ENCODE results near the gene ARHGAP40.

ARHGAP40 gene

DNA sequence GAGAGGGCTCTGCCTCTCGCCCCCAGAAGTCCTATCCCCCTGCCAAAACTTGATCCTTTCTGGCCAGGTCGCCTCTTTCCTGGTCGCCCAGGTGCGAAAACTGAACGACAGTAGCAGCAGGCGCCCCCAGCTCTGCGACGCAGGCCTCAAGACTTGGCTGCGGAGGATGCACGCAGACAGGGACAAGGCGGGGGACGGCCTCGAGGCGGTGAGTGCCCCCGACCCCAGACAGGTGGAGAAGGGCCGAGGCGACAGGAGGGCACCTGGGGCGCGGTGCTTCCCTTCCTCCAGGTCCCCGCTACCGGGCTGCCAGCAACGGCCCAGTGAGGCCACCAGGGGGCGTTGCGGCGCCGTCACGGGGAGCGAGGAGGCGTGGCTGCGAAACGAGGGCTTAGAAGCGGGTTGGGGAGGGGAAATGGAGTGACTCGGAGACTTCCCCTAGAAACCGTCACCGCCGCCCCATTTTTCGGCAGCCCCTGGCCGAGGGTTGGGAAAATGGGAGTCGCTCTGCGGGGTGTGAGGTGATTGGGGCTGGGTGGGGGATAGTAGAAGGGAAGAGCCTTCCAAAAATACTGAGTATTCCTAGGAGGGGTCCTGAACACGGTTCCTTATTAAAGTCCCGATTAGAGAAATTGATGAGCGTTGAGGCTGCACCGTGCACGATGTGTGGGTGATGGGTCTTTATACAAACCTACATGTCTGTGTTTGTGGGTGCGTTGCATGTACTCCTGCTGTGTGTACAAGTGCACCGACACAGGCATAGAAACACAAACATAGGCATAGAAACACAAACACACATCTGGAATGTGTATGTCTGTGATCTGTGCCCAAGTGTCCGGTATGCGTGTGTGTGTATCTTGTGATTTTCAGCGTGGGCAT is 44.6 kb downstream of the ARHGAP40 start:
- DNase-seq (peak; percentile 89), ATAC-seq (ENCODE audit: insufficient read depth, low read depth) (peak; percentile 96)
- Histone ChIP-seq H2AFZ (ENCODE audit: low read depth, low read length) (peak overlapping the region; percentile 72), H3K9ac (ENCODE audit: low read depth, low read length) (peak overlapping the region; percentile 38; the same call in 1 of the 2 replicates), H3K79me2 (ENCODE audit: insufficient read depth, low read length) (no peaks in the 10 kb centered on the region), H3K27me3 (ENCODE audit: insufficient read depth, low read length, poor library complexity) (peaks cover 28% of the 10 kb centered on the region), H4K20me1 (ENCODE audit: insufficient read depth, low read length) (no peaks in the 10 kb centered on the region), H3K9me3 (ENCODE audit: insufficient read depth, low read length, severe bottlenecking) (no peaks in the 10 kb centered on the region), H3K36me3 (ENCODE audit: insufficient read depth, low read length) (no peaks in the 10 kb centered on the region), H3K27ac (ENCODE audit: low read length) (no peak overlapping the region; the same call in 1 of the 2 replicates), H3K4me3 (ENCODE audit: low read depth in 1 of 2, low read length in 2 of 2) (peak overlapping the region in 1 of 2 experiments; percentile 50; a peak in 3 of 4 replicates), H3K4me2 (ENCODE audit: insufficient read depth, low read length) (peak overlapping the region; percentile 68), H3K4me1 (ENCODE audit: insufficient read depth, low read length) (peaks cover 10% of the 10 kb centered on the region)
- no peak for TF ChIP-seq EZH2 (IDR thresholded peaks at IDR 0.05; ENCODE audit: borderline replicate concordance, low read depth, low read length, severe bottlenecking)
- TF ChIP-seq, protein P1, sequence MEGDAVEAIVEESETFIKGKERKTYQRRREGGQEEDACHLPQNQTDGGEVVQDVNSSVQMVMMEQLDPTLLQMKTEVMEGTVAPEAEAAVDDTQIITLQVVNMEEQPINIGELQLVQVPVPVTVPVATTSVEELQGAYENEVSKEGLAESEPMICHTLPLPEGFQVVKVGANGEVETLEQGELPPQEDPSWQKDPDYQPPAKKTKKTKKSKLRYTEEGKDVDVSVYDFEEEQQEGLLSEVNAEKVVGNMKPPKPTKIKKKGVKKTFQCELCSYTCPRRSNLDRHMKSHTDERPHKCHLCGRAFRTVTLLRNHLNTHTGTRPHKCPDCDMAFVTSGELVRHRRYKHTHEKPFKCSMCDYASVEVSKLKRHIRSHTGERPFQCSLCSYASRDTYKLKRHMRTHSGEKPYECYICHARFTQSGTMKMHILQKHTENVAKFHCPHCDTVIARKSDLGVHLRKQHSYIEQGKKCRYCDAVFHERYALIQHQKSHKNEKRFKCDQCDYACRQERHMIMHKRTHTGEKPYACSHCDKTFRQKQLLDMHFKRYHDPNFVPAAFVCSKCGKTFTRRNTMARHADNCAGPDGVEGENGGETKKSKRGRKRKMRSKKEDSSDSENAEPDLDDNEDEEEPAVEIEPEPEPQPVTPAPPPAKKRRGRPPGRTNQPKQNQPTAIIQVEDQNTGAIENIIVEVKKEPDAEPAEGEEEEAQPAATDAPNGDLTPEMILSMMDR (IDR thresholded peaks at IDR 0.05; ENCODE audit: borderline replicate concordance, extremely low read depth, low read length, poor library complexity, severe bottlenecking) = peak; percentile 99

DNA sequence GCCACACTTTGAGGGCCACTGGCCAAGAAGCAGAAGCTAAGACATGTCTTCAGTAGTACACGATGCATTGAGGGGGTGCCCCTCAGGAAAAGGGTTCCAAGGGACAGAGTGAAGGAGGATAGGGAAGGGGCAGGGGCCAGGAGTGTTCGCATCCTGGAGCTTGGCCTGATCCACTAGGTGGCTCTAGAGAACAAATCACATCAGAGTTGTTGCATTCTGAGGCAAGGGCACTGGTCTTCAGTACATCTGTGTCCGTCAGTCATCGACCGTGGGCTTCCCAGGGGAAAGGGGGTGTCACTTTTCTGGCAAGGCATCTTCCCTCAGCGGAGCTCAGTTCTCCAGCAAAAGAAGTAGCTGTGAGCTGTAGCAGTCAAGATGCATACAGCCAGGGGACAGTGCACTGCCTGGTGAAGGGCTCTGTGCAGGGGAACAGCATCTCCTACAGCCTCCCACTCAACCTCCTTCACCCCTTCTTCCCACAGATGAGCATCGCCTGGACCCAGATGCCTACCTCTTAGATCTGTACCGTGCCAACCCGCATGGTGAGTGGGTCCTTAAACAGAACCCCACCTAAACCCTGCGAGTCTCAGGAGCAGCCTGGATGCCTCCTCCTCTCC is 47.8 kb downstream of the ARHGAP40 start:
- H3K4me3 ChIP-seq (ENCODE audit: low read depth in 1 of 2, low read length in 2 of 2) = no peak overlapping the region
- H3K9ac ChIP-seq (ENCODE audit: low read depth, low read length) = no peak overlapping the region
- H3K9me3 ChIP-seq (ENCODE audit: insufficient read depth, low read length, severe bottlenecking) = no peaks in the 10 kb centered on the region
- ATAC-seq (ENCODE audit: insufficient read depth, low read depth) (peak; percentile 51; the same call in 1 of the 3 replicates), DNase-seq (peak; percentile 26)
- no peaks in the 10 kb centered on the region for H3K79me2 ChIP-seq (ENCODE audit: insufficient read depth, low read length)
- no peaks in the 10 kb centered on the region for H4K20me1 ChIP-seq (ENCODE audit: insufficient read depth, low read length)
- H3K4me2 ChIP-seq (ENCODE audit: insufficient read depth, low read length) = no peak overlapping the region
- H3K36me3 ChIP-seq (ENCODE audit: insufficient read depth, low read length) = no peaks in the 10 kb centered on the region
- H3K4me1 ChIP-seq (ENCODE audit: insufficient read depth, low read length) = peaks cover 10% of the 10 kb centered on the region
- H2AFZ ChIP-seq (ENCODE audit: low read depth, low read length) = no peak overlapping the region
- no peak overlapping the region for H3K27ac ChIP-seq (ENCODE audit: low read length)
- no peak for TF ChIP-seq EZH2 (IDR thresholded peaks at IDR 0.05; ENCODE audit: borderline replicate concordance, low read depth, low read length, severe bottlenecking)
- TF ChIP-seq, protein P1 (IDR thresholded peaks at IDR 0.05; ENCODE audit: borderline replicate concordance, extremely low read depth, low read length, poor library complexity, severe bottlenecking) = peak; percentile 76
- H3K27me3 ChIP-seq (ENCODE audit: insufficient read depth, low read length, poor library complexity) = peaks cover 23% of the 10 kb centered on the region

DNA sequence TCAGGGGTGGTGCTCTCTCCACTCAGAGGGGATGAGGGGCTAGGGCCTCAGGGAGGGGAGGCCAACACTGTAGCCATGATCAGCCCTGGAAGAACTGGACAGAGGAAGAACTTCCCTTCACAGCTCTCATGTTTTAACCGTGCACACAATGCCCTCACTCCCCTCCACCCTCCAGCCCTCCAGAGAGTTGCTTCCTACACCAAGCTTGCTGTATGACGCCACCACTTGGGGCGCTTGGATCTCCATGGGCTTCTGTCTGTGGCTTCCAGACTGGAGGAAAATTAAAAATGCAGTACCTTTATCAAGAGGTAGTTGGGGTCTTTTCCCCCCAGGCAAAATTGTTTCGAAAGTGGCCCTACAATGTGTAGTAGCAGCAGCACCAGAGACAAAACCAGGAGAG is 48.4 kb downstream of the ARHGAP40 start:
- DNase-seq (no peak), ATAC-seq (ENCODE audit: insufficient read depth, low read depth) (no peak)
- H3K9ac ChIP-seq (ENCODE audit: low read depth, low read length) = no peak overlapping the region
- H2AFZ ChIP-seq (ENCODE audit: low read depth, low read length) = no peak overlapping the region
- H3K4me2 ChIP-seq (ENCODE audit: insufficient read depth, low read length) = no peak overlapping the region
- no peak overlapping the region for H3K27ac ChIP-seq (ENCODE audit: low read length)
- no peak overlapping the region for H3K4me3 ChIP-seq (ENCODE audit: low read depth in 1 of 2, low read length in 2 of 2)
- no peak for TF ChIP-seq EZH2 (IDR thresholded peaks at IDR 0.05; ENCODE audit: borderline replicate concordance, low read depth, low read length, severe bottlenecking)
- TF ChIP-seq, protein P1 (IDR thresholded peaks at IDR 0.05; ENCODE audit: borderline replicate concordance, extremely low read depth, low read length, poor library complexity, severe bottlenecking) = no peak
- no peaks in the 10 kb centered on the region for H4K20me1 ChIP-seq (ENCODE audit: insufficient read depth, low read length)
- no peaks in the 10 kb centered on the region for H3K36me3 ChIP-seq (ENCODE audit: insufficient read depth, low read length)
- H3K27me3 ChIP-seq (ENCODE audit: insufficient read depth, low read length, poor library complexity) = peaks cover 19% of the 10 kb centered on the region
- no peaks in the 10 kb centered on the region for H3K79me2 ChIP-seq (ENCODE audit: insufficient read depth, low read length)
- no peaks in the 10 kb centered on the region for H3K9me3 ChIP-seq (ENCODE audit: insufficient read depth, low read length, severe bottlenecking)
- H3K4me1 ChIP-seq (ENCODE audit: insufficient read depth, low read length) = peaks cover 10% of the 10 kb centered on the region
